NCI-H2196 treated with DMSO at 0.1 percent for 48 hours (cell line): ENCODE data around the gene EYA4.
"Not testable (repeated sequence)": the region's sequence is repeated elsewhere in the genome, so short reads cannot be mapped to it uniquely, and the experiment has no call there.

Experiments
- DNase-seq: peaks from one replicate; lab custom pipeline; 2025; ENCODE audit not compliant: unreplicated experiment; lab: John Stamatoyannopoulos, UW

The EYA4 gene

DNA sequence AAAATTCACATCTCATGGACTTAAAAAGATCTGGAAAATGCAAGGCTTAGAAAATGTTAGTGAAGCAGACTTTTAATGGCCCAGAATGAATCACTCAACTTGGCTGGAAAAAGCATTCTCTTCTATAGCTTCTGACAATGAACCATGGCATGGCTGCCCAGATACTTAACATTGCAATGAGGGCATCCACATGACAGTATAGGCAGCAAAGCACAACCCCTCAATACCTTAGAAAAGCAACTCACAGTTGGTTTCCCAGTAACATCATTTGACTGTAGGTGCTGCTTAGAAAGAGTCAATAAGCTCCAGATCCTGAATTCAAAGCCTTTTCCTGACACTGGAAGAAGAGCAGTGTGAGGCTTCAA lies 155.8 kb downstream of the EYA4 start:
- no peak for DNase-seq

DNA sequence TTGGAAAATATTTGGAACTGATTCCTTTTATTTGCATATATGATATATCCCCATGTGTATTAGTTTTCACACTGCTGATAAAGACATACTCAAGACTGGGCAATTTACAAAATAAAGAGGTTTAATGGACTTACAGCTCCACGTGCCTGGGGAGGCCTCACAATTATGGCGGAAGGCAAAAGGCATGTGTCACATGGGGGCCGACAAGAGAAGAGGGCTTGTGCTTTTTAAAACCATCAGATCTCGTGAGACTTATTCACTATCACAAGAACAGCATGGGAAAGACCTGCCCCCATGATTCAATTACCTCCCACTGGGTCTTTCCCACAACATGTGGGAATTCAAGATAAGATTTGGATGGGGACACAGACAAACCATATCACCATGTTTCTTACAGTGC lies 156.4 kb downstream of the EYA4 start:
- DNase-seq = not testable (repeated sequence)

DNA sequence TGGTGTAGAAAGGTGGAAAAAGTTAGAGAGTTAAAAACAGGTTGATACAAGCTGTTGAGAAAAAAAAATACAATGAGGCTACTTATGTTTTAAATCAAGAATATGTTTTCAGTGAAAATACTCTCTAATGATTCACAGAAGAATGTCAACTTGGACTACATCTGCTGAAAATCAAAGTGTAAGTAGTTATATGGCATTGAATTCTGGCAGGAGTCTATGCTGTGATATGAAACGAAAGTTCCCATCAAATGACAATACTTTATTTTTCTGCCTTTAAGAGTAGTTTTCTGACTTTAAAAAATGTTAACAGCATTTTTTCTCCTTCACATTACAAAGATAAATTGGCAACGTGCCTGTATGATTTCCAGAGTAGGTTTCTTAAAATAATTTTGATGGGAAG lies 158.3 kb downstream of the EYA4 start:
- DNase-seq = no peak

DNA sequence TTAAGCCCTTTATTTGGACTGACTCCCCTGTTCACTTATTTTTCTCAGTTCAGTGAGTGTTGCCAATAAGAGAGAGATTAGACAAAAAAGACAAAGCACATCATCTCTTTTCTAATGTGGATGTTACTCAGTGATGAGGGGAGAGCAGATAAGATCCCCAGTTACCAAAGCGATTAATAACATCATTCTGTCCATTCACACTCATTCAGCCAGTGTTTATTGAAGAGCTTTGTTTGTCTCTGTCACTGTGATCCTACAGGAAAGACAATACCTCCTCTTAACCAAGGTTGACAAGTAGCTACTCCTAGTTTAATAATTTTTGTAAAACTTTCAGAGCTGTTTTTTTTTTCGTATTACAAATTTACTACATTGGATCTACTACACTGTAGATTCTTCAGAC lies 163.0 kb downstream of the EYA4 start:
- no peak for DNase-seq

DNA sequence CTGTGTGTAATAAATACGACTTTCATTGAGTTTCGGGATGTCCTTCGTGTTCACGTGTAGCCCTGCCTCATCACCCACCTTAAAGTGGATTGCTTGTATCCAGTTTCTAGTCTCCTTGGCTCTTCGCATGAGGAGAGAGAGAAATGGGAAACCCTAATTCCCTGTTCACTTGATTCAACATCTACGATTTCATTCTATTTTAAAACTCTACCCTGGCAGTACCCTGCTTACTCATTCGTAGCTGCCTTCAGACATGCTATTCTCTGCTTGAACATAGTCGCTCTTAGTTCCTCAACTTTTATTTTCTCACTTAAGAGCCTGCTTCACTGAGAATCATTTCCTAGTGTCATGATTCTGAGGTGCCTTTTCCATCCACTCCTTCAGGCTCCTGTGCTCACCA lies 163.6 kb downstream of the EYA4 start:
- DNase-seq = no peak

DNA sequence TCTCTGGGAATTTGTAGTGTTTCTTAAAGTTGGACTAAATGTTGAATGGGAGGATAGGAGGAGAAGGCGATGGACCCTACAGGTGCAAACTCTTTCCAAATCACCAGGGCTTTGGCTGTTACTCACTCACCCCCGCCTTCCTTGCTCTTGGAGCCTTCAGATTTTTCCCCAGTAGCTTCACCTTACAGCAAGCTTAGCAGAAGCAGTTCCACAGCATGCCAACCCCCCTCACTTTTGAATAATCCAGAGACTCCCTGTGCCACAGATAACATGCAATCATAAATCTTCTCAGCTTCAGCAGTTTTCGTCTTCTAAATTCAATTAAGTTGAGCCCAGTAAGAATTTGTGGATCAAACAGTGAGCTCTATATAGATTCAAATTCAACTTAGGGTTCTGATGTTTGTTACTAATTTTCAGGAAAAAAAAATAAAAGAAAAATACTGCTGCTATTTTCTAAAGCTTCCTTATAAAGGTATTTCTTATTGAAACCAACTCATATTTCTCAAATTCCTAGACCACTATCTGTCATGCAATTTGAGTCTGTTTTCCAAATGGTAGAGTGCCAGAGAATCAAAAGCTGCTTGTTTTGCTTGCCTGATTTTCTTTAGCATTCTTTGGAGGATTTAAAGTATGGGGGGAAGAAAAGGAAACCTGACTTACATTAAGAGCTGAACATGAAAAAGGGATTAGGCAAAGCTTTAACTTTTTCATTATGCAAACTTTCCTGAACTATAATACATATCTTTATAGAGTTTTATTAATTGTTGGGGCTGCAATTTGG lies 166.4 kb downstream of the EYA4 start:
- no peak for DNase-seq

DNA sequence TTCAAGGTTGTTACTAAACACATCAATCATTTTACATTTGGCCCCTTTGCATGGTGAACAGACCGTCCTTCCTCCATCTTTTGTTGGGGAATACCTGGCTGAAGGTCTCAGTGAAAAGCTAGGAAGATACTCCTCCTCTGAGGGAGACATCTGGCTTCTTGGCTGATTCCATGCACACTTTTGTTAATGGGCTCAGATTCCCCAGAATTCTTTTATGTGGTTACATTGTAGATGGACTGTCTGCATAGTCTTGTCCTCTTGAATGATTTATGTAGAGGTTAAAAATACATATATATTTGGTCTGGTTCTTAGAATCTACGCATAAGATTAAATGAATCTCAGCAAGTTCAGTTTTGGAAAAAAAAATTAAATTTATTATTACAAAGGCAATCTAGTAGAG lies 167.0 kb downstream of the EYA4 start:
- DNase-seq = no peak

DNA sequence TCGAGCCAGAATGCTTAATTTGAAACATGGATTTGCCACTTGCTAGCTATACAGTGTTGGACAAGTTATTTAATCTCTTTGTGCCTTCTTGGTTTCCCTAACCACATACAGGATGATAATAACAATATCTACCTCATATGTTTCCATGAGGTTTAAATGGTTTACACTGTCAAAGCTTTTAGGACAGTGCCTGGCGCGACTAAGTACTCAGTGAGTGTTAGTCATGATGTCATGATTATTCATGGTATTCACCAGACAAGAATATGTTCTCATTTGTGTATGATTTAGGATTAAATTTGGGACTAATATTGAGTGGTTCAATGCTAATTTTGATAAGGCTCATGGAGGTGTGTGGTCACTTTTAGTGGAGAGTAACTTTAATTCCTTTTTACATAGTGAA lies 167.4 kb downstream of the EYA4 start:
- DNase-seq = no peak

DNA sequence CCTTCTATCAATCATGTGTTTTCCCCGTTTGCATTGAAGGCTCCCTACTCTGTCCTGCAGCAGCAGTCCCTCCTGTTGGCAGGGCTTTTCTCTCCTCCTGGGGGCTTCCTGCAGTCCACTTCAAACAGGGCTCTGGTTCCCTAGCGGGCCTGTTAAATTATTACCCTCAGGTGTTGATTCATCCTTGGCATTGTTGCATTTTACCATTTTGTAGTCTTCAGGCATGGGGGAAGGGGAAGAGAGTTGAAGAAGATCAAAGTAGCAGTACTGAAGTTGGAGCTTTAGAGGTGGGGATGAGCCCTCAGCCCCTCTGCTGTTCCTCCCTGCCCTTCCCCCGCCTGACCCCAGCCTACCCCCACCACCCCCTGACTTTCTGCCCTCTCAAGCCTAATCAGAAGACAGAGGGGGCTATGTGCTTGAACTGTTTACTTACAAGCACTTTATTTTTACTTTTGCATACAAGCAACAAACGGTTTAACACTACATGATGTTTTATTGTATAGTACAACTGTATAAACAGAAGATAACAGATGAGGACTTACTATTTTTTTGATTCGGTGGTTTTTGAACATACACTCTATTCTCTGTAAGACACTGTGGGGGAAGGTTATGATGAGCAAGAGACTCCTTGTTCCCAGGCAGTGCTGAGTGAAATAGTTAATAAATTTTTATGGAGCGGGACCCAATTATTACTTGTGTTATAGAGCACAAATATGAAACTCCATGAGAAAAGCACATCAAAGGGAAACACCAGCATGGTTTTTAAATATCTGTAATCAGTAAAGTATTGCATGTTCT lies 169.7 kb downstream of the EYA4 start:
- no peak for DNase-seq

DNA sequence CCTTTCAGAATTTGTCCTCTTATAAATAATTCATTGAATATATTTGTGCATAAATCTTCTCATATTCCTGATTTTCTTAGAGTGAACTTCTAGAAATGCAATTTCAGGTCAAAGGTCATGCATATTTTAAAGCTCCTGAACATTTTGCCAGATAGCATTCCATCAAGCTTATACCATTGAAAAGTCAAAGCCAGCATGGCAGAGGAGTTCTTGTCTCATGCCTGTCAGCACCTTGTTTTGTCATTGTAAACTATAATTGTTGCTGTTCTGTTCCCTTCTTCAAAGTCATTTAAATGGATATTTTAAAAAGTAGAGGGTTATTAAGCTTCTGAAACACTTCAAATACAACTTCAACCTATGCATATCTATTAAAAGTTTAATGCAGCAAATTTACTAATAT lies 170.6 kb downstream of the EYA4 start:
- DNase-seq = no peak

DNA sequence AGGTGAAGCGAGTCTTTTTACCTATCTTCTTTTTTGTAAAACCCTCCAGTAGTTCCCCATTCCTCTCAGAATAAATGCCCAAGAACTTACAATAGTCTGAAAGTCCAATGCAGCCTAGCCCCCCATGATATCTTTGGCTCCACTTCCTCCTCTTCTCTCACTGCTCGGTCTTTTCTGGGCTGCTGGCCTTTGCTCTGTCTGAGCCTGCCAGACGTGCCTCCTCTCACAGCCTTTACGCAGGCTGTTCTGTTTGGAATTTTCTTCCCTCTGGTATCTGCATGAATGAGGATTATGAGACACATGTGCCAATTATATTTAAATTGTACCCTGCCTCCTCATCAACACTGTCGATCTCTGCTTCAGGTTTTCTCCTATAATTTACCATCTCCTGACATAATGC lies 174.1 kb downstream of the EYA4 start:
- no peak for DNase-seq

DNA sequence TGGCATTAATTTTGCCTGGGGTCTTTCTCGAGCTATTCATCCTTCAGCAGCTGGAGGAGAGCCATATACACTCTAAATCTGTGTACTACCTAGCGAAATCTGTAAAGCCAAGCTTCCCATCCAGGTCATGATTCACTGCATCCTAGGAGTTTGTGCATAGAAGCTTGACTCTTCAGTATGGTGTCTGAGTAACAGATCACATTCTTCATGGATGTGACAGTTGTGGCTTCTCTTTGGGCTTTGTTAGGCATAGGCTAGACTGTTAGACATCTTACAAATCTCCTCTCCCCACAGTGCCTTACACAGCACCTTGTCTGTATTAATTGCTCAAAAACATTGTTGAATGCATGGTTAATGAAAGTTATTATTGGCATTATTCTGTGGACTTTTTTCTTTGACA lies 177.0 kb downstream of the EYA4 start:
- DNase-seq = no peak

DNA sequence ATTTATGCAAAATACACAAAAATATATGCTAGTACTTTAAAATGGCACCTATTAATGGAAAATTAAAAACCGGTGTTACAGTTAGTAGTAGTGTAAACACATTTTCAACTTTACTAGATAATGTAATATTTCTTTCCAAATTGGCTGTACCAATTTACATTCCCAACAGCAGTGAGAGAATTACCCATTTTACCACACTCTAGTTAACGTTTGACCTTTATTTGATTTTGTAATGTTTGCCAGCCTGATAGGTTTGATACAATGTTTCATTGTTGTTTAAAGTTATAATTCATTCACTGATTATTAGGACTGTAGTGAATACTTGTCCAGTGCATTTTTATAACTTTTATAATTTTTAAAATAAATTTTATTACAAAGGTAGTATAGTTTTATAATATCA lies 182.1 kb downstream of the EYA4 start:
- DNase-seq = no peak

DNA sequence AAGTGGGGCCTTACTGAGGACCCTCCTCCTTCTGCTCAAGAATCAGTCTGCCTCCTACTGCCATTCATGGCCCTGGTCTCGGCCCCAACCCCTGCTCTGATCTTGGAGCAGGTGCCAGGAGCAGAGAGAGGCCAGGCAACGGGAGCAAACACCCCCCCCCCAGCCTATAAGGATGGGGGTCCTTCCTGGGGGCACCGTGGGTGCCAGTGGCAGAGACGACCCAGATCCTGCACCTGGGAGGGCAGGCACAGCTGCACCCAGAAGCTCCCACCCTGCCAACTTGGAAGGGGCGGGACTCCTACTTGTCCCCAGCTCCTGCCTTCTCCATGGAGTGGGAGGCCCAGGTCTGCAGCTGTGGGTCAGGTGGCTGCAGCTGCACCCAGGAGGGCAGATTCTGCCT lies 183.2 kb downstream of the EYA4 start:
- DNase-seq = no peak

DNA sequence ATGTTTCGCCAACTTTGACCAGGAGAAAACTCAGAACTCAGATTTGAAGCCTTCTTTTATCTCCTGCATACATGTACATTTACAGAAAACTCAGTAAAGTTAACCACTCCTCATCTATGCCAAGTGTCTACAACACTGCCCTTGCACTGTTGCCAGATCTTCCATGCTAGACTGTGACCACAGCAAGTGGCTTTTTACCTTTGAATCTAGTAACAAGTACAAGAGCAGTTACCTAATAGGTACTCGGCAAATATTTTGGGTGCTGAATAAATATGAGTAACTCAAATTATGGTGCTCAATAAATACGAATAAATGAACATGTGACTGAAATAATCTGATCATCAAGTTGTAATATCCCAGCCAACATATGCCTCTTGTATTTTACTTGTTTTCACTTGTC lies 184.9 kb downstream of the EYA4 start:
- DNase-seq = no peak

DNA sequence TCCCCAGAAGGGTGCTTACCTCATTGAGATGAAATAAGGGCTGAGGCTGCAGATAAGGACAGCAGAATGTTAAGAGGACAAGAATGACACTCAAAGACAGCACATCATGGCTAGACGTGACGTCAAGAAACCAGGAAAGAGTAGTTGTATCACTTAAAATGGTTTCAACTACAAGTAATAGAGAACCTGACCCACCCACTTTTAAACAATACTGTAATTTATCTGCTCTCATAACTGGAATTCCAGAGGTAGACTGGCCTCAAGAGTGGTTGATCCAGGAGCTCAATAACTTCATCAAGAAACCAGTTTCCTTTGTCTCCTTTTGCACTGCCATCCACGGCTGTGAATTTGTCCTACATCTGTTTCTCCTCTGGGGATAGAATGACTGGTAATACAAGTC lies 187.1 kb downstream of the EYA4 start:
- no peak for DNase-seq

DNA sequence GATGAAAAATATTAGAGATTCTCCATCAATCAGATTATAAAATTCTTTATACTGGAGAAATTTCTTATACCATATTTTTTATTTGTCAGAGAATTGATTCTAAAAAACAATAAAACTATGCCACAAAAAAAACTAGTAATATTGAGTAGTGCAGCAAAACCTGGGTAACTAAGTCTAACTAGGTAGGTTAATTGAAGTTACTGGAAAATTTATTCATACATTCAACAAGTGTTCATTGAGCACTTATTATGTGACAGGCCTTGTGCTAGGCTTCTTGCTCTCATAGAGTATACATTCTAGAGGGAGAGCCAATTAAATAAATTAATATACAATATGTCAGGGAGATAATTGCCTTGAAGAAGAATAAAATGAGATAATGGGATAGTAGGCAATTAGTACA lies 189.4 kb downstream of the EYA4 start:
- DNase-seq = no peak

DNA sequence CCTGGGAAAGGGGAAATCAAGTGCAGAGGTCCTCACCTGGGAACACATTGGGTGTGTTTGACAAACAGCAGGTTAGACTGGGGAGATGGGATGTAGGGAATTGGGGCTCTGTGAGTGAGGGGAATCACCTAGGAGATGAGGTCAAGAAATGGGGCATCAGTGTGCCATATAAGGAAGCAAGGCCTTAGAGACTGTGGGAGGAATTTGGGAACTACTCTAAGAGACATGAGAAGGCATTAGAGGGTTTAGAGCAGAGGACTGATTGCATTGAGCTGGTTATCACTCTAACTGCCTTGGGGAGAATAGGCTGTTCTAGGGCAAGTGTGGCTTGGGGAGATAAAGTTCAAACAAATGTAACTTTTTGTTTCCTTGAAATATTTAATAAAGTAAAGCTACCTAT lies 189.9 kb downstream of the EYA4 start:
- DNase-seq = no peak

DNA sequence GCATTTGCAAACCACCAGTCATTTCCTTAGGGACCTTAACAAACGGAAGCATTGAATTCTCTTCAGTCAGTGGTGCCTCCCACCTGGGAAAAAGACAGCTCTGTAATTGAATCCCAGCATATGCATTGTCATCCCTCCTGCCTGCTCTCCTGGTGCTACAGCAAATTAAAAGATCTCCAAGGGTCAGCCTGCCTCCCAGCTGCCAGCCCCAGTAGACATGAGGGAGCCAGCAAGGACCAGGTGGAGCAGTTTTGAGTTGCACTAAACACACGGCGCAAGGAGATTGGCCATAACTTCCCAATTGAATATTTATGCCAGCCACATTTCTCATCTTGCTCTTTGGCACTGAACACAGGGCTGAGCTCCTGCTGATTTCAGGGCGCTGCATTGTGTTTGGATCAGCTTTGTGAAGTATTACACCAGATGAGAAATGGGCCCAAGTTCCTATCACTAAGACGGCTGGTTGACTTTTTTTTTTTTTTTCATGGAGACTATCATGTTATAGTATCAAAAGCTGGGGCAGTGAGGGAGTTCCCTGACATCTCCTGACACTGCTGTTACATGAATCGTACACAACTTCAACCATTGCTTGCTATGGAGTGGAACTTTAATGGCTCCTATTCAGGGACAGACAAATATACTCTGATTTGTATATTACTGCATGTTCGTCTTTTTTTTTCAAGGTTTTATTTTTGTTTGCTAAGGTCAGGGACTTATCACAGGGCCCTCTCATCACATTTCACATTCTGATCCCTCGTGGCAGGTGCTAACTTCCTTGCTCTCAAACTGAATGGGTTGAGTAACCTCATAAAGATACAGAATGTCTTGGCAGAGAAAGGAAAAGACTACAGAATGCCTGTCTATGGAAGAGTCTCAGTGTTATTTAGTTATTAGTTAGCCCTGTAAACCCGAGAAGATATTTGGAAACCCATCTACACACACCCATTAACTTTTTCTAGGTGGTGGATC lies 191.1 kb downstream of the EYA4 start:
- peak; percentile 94 for DNase-seq

DNA sequence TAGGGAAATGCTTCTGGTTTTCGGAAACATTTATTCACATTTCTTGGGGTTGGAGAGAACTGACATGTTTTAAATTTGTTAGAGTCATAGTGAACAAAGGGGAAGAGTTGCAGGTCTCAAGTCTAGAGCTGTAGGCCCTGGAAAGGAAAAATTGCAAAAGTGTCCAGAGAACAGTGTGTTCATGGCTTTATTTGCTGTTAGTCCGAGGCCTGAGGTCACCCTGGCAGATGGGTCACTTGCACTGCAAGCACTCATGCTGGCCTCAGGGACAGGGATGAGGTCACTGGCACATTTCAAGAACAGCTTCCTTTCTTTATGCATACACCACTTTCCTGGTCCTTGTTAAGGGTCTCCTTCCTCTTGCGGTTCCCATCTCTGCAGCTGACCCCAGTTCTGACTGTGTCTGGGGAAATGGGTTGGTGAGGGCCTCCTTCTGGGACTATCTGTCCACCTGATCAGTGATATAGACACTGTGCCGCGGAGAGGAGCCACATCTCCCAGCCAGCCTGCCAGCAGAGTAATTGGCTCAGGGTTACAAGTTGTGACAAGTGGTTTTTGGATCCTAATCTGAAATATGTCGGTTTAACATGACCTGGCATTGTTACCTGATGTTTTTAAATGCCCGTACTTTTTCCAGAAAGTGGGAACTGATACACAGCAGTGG lies 194.0 kb downstream of the EYA4 start:
- peak; percentile 49 for DNase-seq

DNA sequence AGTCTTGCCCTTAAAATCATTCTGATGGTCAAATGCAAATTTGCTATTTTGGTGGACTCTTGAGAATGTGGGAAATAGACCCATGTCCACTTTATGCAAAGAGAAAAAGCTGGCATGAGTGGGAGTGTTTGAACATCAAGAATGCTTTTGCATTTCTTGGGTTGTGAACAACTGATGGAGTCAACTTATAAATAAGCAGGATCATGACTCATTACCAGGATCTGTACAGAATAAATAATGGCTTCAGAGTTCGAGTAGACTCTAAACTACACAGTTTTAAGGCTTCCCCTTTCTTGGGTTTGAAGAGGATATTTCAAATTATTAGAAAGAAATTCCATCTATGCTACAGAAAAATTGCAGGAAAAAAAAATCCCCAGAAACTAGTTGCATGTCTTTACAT lies 195.5 kb downstream of the EYA4 start:
- no peak for DNase-seq
